B cell (primary cell): ENCODE measurements around the gene FLNA. TPM values are rescaled to one million over a fixed set of nuclear protein-coding genes. Genes with fewer than 3 reads are reported as not detected.

Source experiments
- ATAC-seq: fragments of 200-7000 bp; cut with Tn5 transposase; one replicate; pipeline ENCODE4 v1.10.0; 2021; ENCODE audit warnings: low read depth, mild to moderate bottlenecking, moderate number of reproducible peaks, moderate library complexity
- CTCF ChIA-PET: fragments of 350-600 bp; sonication (Branson Sonifier 250); formaldehyde crosslinking; loops from one replicate; lab custom pipeline; 2021; ENCODE audit warnings: antibody characterized with exemption, inconsistent platforms; lab: Charles Lee
- POLR2A ChIA-PET: fragments of 350-600 bp; sonication (Branson Sonifier 250); formaldehyde crosslinking; loops from one replicate; lab custom pipeline; 2021; ENCODE audit warnings: antibody characterized with exemption; lab: Charles Lee
- DNase-seq: peaks from one replicate; pipeline ENCODE4 v3.0.0; 2013
- H2AFZ ChIP-seq: 2 replicates; pipeline ENCODE4 v1.6.1; 2012; ENCODE audit warnings: mild to moderate bottlenecking, low read depth, low read length; ENCODE audit not compliant: insufficient read depth, poor library complexity, severe bottlenecking
- H3K27ac ChIP-seq, 2 donors: 1 replicate in 1 of 2; 2 replicates in 1 of 2; pipeline ENCODE4 v1.5.1; 2012 to 2013; ENCODE audit warnings: low read length in 2 of 2, mild to moderate bottlenecking in 2 of 2, moderate library complexity in 1 of 2
- H3K27me3 ChIP-seq, 4 experiments: fragments of 200-600 bp in 1 of 4; sonication (generic) in 1 of 4; replicated peaks in 1 of 4; 1 replicate in 2 of 4; 2 replicates in 2 of 4; pipeline versions ENCODE4 v1.6.1 to v1.7.0; 2013 to 2016; ENCODE audit warnings: low read length in 3 of 4, mild to moderate bottlenecking in 2 of 4, mixed read lengths in 1 of 4, moderate library complexity in 1 of 4; ENCODE audit not compliant: insufficient read depth in 4 of 4, control insufficient read depth in 3 of 4; ENCODE audit errors: control extremely low read depth in 1 of 4
- H3K36me3 ChIP-seq, 2 experiments: replicated peaks in 1 of 2; 1 replicate in 1 of 2; 2 replicates in 1 of 2; pipeline versions ENCODE4 v1.6.1 to v1.7.1; 2013; ENCODE audit warnings: low read length in 1 of 2; ENCODE audit not compliant: insufficient read depth in 2 of 2, control insufficient read depth in 1 of 2; ENCODE audit errors: control extremely low read depth in 1 of 2, extremely low read depth in 1 of 2
- H3K4me1 ChIP-seq, 2 donors: fragments of 200-600 bp in 1 of 2; sonication (generic) in 1 of 2; 1 replicate in 1 of 2; 2 replicates in 1 of 2; pipeline versions ENCODE4 v1.5.1 to v1.6.1; 2013 to 2017; ENCODE audit warnings: low read length in 2 of 2; ENCODE audit not compliant: control insufficient read depth in 2 of 2, insufficient read depth in 2 of 2
- H3K4me2 ChIP-seq: replicated peaks from 2 replicates; pipeline ENCODE3; 2012; ENCODE audit warnings: mild to moderate bottlenecking, low read depth, low read length; ENCODE audit not compliant: poor library complexity, severe bottlenecking
- H3K4me3 ChIP-seq, 5 experiments: fragments of 200-600 bp in 1 of 5; sonication (generic) in 1 of 5; 1 replicate in 3 of 5; 2 replicates in 2 of 5; pipeline versions ENCODE4 v1.5.1 to v1.7.0; 2011 to 2016; ENCODE audit warnings: low read length in 4 of 5, mild to moderate bottlenecking in 4 of 5, low read depth in 2 of 5, control low read depth in 1 of 5, moderate library complexity in 1 of 5; ENCODE audit not compliant: insufficient read depth in 1 of 5; ENCODE audit errors: control extremely low read depth in 1 of 5, extremely low read depth in 1 of 5
- H3K79me2 ChIP-seq: fragments of 200-600 bp; sonication (generic); one replicate; pipeline ENCODE4 v1.6.0; 2016; ENCODE audit warnings: low read length; ENCODE audit not compliant: control insufficient read depth, insufficient read depth
- H3K9ac ChIP-seq: fragments of 200-600 bp; sonication (generic); 2 replicates; pipeline ENCODE4 v1.6.1; 2017; ENCODE audit warnings: mild to moderate bottlenecking, low read length, moderate library complexity
- H3K9me3 ChIP-seq, 3 donors: one replicate each; pipeline versions ENCODE4 v1.6.1 to v1.7.1; 2013; ENCODE audit warnings: low read length in 2 of 3; ENCODE audit not compliant: control insufficient read depth in 2 of 3, insufficient read depth in 1 of 3; ENCODE audit errors: control extremely low read depth in 1 of 3
- H4K20me1 ChIP-seq: 2 replicates; pipeline ENCODE4 v1.6.0; 2012; ENCODE audit warnings: mild to moderate bottlenecking, low read length; ENCODE audit not compliant: insufficient read depth, control insufficient read depth, poor library complexity, severe bottlenecking
- H3K27ac Mint-ChIP-seq: one replicate; pipeline ENCODE4 v1.8.0; 2021; ENCODE audit warnings: mixed read lengths
- H3K27me3 Mint-ChIP-seq: one replicate; pipeline ENCODE4 v1.8.0; 2021; ENCODE audit warnings: mixed read lengths
- H3K4me1 Mint-ChIP-seq: one replicate; pipeline ENCODE4 v1.8.0; 2021; ENCODE audit warnings: mixed read lengths
- H3K4me3 Mint-ChIP-seq: one replicate; pipeline ENCODE4 v1.8.0; 2021; ENCODE audit warnings: mixed read lengths
- H3K9me3 Mint-ChIP-seq: one replicate; pipeline ENCODE4 v1.8.0; 2022; ENCODE audit warnings: mixed read lengths; ENCODE audit not compliant: insufficient read depth
- EZH2 ChIP-seq: IDR thresholded peaks from 2 replicates; pipeline ENCODE4 v1.6.1; 2012; ENCODE audit warnings: borderline replicate concordance, low read depth, mild to moderate bottlenecking, moderate library complexity, low read length; ENCODE audit not compliant: insufficient read depth, poor library complexity, severe bottlenecking
- WGBS: methylation state at CpG from one replicate; pipeline ENCODE4 v1.1.5; 2013; ENCODE audit warnings: missing lambda C conversion rate; ENCODE audit not compliant: insufficient coverage; 5-methylcytosine and 5-hydroxymethylcytosine counted together
- intact Hi-C: fragments of 100-400 bp; cut with micrococcal nuclease; formaldehyde crosslinking; loops from one replicate; pipeline ENCODE4 v1.10.0; 2022
- polyA plus RNA-seq: library from polyadenylated mRNA; depleted of rRNA; stranded (reverse); fragments of >200 nt; gene quantifications from 2 replicates; pipeline ENCODE4 v1.2.3, GENCODE V29; 2012
- total RNA-seq, 2 donors: library from RNA; stranded (reverse); fragments of 120-200 nt in 1 of 2; gene quantifications; 1 replicate in 1 of 2; 2 replicates in 1 of 2; pipeline versions ENCODE4 v1.2.3 to v1.2.4, GENCODE V29; 2013 to 2022
- TF ChIP-seq, protein P1 (sequence below): fragments of 200-600 bp; IDR thresholded peaks from one replicate; pipeline ENCODE4 v1.8.0; 2022; ENCODE audit warnings: antibody characterized with exemption, mild to moderate bottlenecking

The FLNA gene
- total and polyA plus RNA-seq, 2 donors (not counting 1 experiment from before 2014, with no cell fraction given): 342 to 510 TPM

DNA sequence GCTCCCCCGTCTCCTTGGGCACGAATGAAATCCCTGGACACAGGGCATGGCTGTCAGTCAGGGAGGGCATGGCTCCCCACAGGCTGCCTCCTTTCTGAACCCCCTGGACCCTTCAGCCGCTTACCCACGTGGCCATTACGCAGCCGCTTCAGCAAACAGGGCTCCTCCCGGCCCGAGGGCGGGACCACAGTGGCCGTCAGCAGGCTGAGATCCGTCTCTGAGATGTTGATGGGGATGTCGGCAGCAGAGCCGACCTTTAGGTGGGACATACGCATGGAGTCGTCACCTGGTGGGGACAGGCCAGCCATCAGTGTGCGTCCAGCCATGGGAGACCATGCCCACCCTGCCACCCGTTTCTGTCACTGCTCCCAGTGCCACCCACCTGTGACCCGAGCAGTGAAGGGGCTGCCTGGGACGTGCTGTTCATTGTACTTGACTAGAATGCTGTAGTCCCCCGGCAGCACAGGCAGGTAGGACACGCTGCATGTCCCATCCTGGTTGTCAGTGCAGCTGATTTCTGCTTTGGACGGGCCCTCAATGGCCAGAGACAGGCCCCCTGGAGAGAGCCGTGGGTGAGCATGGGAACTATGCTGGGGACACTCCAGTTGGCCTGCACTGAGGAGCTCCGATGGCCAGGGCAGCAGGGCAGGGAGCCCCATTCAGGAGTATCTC, 21.1 kb downstream of the FLNA start:
- no peak overlapping the region for H3K4me3 ChIP-seq
- H3K27ac Mint-ChIP-seq: peak overlapping the region; percentile 46
- no peak overlapping the region for H3K27ac ChIP-seq
- DNase-seq: no peak
- H3K36me3 ChIP-seq: peaks cover 0 to 85% of the 10 kb centered on the region in 2 experiments
- peaks cover 2% of the 10 kb centered on the region for H3K79me2 ChIP-seq
- H3K27me3 ChIP-seq: no peaks in the 10 kb centered on the region
- TF ChIP-seq, protein P1, sequence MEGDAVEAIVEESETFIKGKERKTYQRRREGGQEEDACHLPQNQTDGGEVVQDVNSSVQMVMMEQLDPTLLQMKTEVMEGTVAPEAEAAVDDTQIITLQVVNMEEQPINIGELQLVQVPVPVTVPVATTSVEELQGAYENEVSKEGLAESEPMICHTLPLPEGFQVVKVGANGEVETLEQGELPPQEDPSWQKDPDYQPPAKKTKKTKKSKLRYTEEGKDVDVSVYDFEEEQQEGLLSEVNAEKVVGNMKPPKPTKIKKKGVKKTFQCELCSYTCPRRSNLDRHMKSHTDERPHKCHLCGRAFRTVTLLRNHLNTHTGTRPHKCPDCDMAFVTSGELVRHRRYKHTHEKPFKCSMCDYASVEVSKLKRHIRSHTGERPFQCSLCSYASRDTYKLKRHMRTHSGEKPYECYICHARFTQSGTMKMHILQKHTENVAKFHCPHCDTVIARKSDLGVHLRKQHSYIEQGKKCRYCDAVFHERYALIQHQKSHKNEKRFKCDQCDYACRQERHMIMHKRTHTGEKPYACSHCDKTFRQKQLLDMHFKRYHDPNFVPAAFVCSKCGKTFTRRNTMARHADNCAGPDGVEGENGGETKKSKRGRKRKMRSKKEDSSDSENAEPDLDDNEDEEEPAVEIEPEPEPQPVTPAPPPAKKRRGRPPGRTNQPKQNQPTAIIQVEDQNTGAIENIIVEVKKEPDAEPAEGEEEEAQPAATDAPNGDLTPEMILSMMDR: no peak
- TF ChIP-seq EZH2: no peak
- ChIA-PET POLR2A (interaction anchor here (0.5 kb wide), 1 partner anchor 178 kb away, joined by 3 read pairs; no protein-coding TSS in a partner anchor), CTCF (no interaction called here)
- H2AFZ ChIP-seq: no peak overlapping the region
- ATAC-seq: no peak
- H3K4me2 ChIP-seq: no peak overlapping the region
- H3K27me3 Mint-ChIP-seq: no peaks in the 10 kb centered on the region
- H3K4me3 Mint-ChIP-seq: no peak overlapping the region
- WGBS: 97% methylated on average over 19 of the region's 24 CpGs
- no peaks in the 10 kb centered on the region for H3K9me3 Mint-ChIP-seq
- peaks cover 27% of the 10 kb centered on the region for H3K4me1 Mint-ChIP-seq
- no peaks in the 10 kb centered on the region for H3K9me3 ChIP-seq
- H3K9ac ChIP-seq: no peak overlapping the region
- H4K20me1 ChIP-seq: peaks cover 32% of the 10 kb centered on the region
- intact Hi-C loops: no loop called here
- peaks cover 35 to 51% of the 10 kb centered on the region in 2 donors for H3K4me1 ChIP-seq

- Mint-ChIP-seq H3K27ac (peak overlapping the region; percentile 46), H3K4me1 (peaks cover 32% of the 10 kb centered on the region), H3K27me3 (no peaks in the 10 kb centered on the region), H3K9me3 (no peaks in the 10 kb centered on the region), H3K4me3 (no peak overlapping the region)
- Histone ChIP-seq H3K27me3 (no peaks in the 10 kb centered on the region), H3K27ac (peak overlapping the region in 1 of 2 donors; percentile 57), H3K36me3 (peaks cover 0 to 79% of the 10 kb centered on the region in 2 experiments), H4K20me1 (peaks cover 26% of the 10 kb centered on the region), H2AFZ (no peak overlapping the region), H3K4me2 (peak overlapping the region; percentile 67), H3K9me3 (peaks cover 0 to 4% (median 0%) of the 10 kb centered on the region in 3 donors), H3K4me1 (peaks cover 36 to 58% of the 10 kb centered on the region in 2 donors), H3K4me3 (no peak overlapping the region), H3K9ac (no peak overlapping the region), H3K79me2 (no peaks in the 10 kb centered on the region)
- intact Hi-C loops: no loop called here
- 94% methylated on average over 6 of the region's 13 CpGs for WGBS
- CTCF ChIA-PET: no interaction called here
- no peak for TF ChIP-seq EZH2
- DNase-seq (no peak), ATAC-seq (no peak)
- POLR2A ChIA-PET: no interaction called here
Observed at GRCh38 chrX:154352466-154352865, 22.0 kb downstream of the FLNA start.
